GM12864 (cell line): ENCODE measurements around the gene MX1.

Source experiments
- DNase-seq: peaks from one replicate; pipeline ENCODE4 v3.0.0-alpha.2; 2011; ENCODE audit warnings: low read depth
- H3K4me3 ChIP-seq: 2 replicates; pipeline ENCODE4 v1.5.1; 2011; ENCODE audit warnings: mild to moderate bottlenecking, low read depth, low read length, control low read depth
- TF ChIP-seq, protein P1 (sequence below): IDR thresholded peaks from 2 replicates; pipeline ENCODE4 v1.5.1; 2011; ENCODE audit warnings: low read depth, mild to moderate bottlenecking, moderate library complexity, low read length, control low read depth, inconsistent platforms; ENCODE audit errors: missing control alignments

The MX1 gene

DNA sequence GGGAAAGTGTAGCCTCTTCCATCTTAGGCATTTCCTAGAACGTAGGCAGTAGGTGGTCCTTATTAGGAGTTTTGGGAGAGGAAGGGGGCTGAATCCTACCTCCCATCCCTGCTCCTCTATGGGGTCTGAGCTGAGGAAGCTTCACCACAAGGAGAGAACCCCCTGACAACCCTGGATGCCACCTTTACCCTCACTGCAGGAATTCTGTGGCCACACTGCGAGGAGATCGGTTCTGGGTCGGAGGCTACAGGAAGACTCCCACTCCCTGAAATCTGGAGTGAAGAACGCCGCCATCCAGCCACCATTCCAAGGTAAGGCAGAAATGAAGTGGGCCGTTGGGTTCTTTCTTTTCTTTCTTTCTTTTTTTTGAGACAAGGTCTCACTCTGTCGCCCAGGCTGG, 1.5 kb downstream of the MX1 start:
- TF ChIP-seq, protein P1, sequence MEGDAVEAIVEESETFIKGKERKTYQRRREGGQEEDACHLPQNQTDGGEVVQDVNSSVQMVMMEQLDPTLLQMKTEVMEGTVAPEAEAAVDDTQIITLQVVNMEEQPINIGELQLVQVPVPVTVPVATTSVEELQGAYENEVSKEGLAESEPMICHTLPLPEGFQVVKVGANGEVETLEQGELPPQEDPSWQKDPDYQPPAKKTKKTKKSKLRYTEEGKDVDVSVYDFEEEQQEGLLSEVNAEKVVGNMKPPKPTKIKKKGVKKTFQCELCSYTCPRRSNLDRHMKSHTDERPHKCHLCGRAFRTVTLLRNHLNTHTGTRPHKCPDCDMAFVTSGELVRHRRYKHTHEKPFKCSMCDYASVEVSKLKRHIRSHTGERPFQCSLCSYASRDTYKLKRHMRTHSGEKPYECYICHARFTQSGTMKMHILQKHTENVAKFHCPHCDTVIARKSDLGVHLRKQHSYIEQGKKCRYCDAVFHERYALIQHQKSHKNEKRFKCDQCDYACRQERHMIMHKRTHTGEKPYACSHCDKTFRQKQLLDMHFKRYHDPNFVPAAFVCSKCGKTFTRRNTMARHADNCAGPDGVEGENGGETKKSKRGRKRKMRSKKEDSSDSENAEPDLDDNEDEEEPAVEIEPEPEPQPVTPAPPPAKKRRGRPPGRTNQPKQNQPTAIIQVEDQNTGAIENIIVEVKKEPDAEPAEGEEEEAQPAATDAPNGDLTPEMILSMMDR, result no peak
- peak overlapping the region; percentile 86 for H3K4me3 ChIP-seq

DNA sequence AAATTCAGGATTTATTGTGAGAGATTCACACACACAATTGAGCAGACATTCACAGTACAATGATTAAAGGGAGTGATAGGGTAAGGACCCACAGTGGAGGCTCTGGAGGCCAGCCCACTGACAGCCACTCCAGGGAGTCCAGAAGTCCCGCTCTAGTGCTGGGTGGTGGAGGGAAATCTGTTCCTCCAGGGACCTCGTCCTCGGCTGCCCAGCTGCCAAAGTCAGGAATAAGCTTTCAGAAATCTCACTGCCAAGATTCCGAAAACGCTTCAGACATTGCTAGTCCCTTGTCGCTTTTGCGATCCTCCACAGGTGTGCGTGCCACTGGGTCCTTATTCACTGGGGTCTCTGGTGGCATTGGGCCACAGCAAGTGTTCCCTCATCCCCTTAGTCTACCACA, 2.3 kb downstream of the MX1 start:
- H3K4me3 ChIP-seq, result peak overlapping the region; percentile 86; the same call in 1 of the 2 replicates
- TF ChIP-seq, protein P1, result no peak
- no peak for DNase-seq

More for the DNA sequence above, 1.5 kb downstream of the MX1 start:
- DNase-seq, result no peak

DNA sequence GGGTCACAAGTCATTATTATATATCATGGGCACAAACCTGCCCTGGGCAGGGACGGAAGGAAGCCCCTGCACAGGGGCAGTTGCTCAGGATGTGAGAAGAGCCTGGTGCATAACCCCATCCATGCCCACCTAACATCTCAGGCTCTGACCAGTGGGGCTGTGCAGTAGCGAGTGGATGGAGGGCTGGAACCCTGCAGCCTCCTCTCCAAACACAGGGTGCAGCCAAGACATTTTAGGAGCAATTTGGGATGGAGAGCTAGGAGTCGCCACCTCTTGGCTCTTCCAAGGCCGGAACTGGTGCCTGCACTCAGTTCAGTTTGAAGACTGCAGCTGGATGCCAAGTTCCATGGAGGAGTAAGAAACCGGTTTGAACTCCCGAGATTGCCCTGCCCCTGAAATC, 2.8 kb downstream of the MX1 start:
- H3K4me3 ChIP-seq, result no peak overlapping the region
- DNase-seq, result no peak
- TF ChIP-seq, protein P1, result no peak

DNA sequence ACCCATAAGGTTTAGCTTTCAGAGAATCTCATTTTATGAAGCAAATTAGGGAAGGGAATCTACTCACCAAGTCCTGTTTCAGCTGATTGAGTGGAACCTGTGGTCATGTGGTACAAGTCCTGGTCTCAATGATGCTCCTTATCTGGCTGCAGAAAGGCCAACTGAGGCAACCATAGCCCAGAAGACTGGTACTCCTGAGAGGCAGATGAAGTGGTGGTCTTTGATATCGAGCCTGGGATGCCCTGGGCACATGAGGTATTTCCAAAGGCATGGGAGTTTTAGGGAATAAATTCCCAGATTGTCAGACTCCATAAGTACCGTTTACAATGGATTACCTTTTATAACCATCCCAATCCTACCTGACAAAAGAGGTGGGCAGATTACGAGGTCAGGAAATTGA, 3.3 kb downstream of the MX1 start:
- H3K4me3 ChIP-seq, result no peak overlapping the region
- TF ChIP-seq, protein P1, result no peak

DNA sequence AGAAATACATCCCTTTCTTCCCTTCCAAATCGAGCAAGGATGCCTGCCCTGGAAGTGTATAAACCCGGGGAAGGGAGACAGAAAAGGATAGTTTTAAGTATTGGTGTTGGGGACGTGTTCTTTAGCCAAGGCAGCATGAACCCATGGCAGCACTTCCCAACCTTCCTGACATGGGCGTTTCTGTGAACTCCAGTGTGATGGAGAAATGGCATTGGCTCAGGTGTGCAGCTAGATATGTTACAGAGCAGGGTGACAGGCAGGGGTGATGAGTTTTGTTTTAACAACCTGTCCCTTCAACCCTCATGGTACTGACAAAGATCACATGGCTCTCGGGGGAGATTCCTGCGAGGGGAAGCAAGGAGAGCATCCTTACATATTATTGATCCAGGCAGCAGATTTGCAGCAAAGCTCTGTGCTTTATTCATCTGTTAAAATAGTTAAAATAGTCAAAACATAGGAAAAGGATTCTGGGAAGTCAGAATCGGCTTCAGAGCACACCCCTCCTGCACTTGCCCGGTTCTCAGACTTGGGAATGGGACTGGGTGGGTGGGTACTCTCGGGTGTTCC, 4.0 kb downstream of the MX1 start:
- TF ChIP-seq, protein P1, result no peak
- DNase-seq, result no peak
- no peak overlapping the region; the same call in 1 of the 2 replicates for H3K4me3 ChIP-seq

More for the DNA sequence above, 3.3 kb downstream of the MX1 start:
- no peak for DNase-seq

DNA sequence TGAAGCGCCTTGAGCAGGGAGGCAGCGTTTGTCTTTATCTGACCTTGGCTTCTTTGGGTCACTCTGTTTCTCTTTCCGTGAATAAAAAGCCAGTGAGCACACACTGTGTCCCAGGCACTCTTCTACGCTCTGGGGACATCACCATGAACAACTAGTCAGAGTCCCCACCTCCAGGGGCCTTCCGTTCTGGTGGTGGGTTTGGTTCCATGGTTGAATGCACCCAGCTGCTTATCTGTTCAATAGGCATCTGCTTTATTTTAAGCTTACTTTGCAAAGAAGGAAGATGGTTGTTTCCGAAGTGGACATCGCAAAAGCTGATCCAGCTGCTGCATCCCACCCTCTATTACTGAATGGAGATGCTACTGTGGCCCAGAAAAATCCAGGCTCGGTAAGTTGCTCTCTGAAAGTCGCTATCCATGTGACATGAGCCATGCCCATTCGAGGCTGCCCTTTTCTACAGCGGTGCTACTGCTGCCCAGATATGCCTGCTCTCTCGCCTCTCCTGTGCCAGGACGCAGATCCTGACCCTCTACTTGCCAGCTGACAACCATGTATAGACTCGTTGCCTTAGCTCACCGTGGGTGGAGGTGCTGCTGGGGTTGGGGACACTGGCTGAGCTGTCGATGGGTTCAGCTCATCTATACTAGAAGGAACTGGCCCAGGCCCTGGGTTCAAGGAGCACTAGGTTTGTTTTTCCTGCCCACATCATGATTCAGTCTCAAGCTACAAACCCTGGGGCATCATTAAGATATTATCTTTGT, 5.9 kb downstream of the MX1 start:
- TF ChIP-seq, protein P1, result no peak
- H3K4me3 ChIP-seq, result no peak overlapping the region
- DNase-seq, result no peak
